Measurements from ENCODE around the gene OR10A4.
"Not testable (repeated sequence)": the region's sequence is repeated elsewhere in the genome, so short reads cannot be mapped to it uniquely, and the experiment has no call there.

OR10A4 gene, protein sequence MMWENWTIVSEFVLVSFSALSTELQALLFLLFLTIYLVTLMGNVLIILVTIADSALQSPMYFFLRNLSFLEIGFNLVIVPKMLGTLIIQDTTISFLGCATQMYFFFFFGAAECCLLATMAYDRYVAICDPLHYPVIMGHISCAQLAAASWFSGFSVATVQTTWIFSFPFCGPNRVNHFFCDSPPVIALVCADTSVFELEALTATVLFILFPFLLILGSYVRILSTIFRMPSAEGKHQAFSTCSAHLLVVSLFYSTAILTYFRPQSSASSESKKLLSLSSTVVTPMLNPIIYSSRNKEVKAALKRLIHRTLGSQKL

DNA sequence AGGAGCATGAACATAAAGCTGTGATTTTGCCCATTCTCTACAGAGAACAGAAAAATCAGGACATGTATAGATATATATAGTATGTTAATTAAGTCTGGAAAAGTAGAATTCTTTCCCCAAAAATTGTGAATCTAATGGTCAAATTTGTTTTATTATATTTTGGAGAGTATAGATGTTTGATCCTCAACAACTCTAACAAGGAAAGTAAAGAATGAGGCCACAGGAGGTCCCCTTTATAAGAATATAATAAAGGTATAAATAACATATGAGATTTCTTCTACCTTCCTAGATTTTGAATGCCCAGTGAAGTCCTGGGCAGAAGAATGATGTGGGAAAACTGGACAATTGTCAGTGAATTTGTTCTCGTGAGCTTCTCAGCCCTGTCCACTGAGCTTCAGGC lies at the start of gene OR10A4:
Gene OR10A4 (plus strand): TSS at position 301 of the 400 bp plus-strand sequence. CDS start 23 bp downstream, at position 324.
- DNase-seq (ENCODE audit: low read depth): no peak

DNA sequence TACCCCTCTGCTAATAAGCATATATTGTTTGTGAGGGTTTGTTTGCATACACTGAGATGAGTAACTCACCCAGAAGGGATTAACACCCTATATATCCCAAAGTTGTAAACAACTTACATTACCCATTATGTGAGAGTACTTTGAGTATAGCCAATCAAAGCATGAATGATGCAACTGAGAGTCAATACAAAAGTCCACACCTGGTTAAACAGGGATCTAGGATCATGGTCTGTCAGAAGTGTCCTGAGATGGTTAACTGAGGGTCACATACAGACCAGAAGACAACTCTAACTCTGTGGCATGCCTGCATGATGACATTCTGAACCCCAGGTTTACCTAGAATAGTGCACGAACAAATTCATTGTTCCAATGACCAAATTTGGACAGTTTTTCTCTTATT lies 48.3 kb upstream of the OR10A4 start:
- DNase-seq (ENCODE audit: low read depth): no peak

DNA sequence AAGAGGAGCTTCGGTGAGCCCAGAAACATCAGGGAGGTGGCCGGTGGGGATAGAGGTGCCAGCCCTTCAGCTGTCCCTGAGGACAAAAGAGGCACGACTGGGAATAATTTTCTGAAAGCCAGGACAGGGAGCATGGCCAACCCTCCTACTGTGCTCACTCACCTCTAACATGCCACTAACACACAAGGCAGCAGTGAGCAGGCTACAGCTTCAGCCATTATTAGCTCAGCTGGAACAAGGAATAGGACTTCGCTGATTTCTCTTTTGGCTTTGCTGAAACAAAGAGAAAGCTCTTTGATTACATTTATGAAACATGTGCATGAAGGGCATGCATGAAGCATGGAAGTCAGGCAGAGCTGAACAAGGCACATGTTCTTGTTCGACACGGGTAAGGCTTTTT lies 43.1 kb upstream of the OR10A4 start:
- DNase-seq (ENCODE audit: low read depth): no peak

DNA sequence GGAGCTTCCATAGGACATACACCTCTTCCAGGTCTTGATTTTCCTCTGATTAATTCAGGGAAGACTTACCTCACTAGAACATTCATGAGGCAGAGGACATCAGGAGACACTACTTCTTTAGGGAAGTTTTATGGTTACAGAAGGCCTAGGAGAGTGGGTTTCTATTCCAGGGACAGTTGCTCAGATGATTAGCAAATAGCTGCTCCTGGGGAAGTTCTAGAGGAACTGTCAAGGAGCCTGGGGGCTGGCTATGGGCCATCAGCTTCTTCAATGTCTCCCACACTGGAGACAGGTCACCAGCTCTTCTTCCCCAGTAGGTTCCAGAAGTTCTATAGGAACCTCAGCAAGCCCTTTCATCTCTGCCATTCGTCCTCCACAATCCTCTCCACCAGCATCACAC lies 42.4 kb upstream of the OR10A4 start:
- no peak for DNase-seq (ENCODE audit: low read depth)

DNA sequence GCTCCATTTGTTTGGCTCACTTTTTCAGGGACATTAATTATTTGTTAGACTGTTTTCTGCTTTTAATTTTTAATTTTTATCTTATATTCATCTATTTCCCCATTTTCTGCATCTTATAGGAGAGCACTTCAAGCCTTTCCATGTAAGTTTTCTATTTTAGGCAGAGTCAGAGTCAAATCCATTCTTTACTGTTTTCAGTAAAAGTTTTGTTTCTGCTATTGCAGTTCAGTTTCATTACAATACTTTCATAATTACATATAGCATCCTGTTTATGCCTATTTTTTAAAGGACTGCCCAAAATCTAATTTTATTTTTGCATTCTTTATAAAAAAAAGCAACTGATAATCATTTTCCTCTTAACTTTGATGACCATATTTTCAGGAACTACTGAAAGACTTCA lies 34.7 kb upstream of the OR10A4 start:
- DNase-seq (ENCODE audit: low read depth): no peak

DNA sequence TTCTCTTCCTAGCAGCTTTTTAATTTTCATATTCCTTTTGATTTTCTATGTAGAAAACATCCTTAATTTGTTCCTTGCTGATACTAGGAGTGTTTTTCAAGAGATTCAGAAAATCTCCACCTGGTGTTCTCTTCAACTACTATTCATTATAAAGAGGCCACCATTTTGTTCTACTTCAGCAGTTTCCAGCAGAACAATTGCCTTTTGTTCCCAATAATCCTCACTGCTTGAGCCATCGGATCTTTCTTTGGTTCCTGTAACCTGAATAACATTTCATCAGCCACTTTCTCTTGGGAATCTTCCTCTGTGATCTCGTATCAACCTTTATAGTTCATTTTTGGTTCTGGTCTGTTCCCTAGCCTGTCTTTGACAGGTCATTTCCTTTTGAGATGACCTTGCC lies 32.8 kb upstream of the OR10A4 start:
- no peak for DNase-seq (ENCODE audit: low read depth)

DNA sequence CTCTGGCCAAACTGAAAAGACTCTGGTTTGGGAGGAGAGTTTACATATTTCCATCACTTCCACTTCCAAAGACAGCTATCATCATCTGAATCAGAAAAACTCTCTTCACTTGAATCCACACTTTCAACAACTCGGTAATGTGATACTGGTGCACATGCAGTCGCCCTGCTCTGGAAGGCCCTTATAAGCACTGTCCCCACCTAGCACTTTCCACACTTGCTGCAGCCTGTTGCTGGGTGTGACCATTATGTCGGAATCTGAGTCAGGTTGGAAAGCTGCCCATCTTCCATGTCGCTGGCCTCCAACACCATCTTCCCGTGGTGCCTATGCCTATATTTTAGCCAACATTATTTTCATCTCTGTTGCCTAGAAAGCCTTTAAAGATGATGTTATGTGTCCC lies 32.1 kb upstream of the OR10A4 start:
- DNase-seq (ENCODE audit: low read depth): no peak

DNA sequence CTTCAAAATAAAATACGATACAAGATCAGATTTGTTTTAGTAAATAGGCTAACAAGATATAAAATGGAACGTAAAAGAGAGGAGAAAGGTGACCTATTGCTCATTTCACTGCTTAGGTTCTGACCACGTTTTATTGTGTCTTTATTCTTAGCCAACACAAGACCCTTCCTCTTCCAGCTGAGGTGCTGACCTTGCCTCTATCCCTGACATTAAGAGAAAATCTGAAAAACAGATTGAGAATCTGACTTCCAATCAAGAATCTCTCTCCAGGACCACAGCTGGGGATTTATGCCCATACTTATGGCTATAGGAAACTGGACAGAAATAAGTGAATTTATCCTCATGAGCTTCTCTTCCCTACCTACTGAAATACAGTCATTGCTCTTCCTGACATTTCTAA lies 31.0 kb upstream of the OR10A4 start, which contains the start of gene OR10A5:
Gene OR10A5 (plus strand): TSS at position 301 of the 400 bp plus-strand sequence. CDS start 0 bp downstream, at position 301.
- DNase-seq (ENCODE audit: low read depth): no peak

DNA sequence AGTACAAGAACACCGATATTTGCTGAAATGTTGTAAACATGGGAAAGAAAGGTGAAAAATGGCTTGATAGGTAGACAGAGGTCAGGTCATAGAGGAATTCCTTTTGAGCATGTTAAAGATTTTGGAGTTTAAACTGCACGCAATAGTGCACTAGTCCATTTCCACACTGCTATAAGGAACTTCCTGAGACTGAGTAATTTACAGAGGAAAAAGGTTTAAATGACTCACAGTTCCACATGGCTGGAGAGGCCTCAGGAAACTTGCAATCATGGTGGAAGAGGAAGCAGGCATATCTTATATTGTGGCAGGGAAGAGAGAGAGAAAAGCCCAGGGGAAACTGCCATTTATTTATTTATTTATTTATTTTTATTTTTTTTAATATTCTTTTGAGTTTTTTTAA lies 25.9 kb upstream of the OR10A4 start:
- no peak for DNase-seq (ENCODE audit: low read depth)

DNA sequence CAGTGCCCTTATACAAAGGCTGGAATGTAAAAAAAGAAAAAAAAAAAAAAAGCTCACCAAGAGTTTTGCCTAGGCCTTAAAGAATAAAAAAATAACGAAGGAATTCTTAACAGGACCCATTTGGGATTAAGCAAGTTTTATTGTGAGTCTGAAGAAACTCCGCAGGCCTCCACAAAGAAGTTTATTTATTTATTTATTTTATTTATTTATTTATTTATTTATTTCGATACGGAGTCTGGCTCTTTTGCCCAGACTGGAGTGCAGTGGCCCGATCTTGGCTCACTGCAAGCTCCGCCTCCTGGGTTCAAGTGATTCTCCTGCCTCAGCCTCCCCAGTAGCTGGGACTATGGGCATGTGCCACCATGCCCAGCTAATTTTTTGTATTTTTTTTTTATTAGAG lies 21.6 kb upstream of the OR10A4 start:
- not testable (repeated sequence) for DNase-seq (ENCODE audit: low read depth)

DNA sequence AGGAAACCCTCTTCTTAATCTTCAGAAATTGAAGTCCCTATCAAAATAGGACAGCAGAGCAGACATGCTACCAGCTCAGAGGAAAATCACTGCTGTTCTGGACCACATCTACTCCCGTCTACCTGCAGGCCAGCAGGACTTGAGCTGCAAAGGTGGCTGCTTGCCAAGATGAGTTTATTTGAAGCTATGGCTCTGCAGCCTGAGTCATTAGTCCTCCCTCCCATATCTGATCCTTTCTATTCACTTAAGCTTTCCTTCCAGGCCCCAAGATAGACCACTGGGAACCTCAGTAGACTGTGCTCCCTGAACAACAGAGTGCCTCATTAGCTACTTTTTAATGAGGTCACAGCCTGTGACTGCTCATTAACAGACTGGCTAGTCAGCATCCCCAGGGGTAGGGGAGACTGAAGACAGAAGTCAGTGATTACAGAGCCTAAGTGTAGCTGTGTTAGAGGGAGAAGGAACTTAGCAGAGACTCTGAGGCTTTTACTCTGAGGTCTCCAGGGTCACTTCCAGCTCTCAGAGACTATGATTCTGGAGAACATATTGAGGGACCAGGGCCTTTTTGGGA lies 20.4 kb upstream of the OR10A4 start:
- DNase-seq (ENCODE audit: low read depth): no peak

DNA sequence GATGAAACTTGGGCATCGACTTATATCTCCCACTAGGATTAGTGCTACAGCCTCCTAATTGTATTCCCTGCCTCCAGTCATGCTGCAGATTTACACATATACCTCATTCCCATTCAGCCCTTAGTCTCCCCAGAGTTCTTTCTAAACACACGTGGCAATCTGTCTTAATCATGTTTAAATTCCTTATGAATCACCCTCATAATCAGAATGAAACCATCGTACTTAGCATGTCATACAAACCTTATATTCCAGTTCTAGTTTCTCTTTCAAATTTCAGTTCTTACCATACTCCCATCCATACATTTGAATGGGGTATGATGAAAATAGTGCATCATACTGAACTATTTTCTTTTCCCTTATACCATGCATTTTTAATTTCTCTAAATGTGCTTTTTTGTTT lies 19.6 kb upstream of the OR10A4 start:
- no peak for DNase-seq (ENCODE audit: low read depth)

DNA sequence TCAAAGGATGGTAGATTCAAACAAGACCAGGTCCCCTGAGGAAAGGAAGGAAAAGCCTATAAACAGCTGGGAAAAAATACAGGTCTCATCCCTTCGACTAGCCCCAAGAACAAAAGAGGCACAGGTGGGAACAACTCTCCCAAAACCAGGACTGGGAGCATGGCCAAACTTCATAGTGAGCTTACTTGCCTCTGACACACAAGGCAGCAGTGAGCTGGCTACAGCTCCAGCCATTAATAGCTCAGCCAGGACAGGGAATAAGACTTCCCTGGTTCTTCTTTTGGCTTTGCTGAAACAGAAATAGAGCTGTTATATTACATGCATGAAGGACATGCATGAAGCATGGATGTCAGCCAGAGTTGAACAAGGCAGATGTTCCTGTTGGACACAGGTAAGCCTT lies 13.5 kb upstream of the OR10A4 start, which contains the start of gene OR10A2:
Gene OR10A2 (plus strand): TSS at position 97 of the 400 bp plus-strand sequence. CDS start 6,698 bp downstream, outside the sequence.
- no peak for DNase-seq (ENCODE audit: low read depth)

DNA sequence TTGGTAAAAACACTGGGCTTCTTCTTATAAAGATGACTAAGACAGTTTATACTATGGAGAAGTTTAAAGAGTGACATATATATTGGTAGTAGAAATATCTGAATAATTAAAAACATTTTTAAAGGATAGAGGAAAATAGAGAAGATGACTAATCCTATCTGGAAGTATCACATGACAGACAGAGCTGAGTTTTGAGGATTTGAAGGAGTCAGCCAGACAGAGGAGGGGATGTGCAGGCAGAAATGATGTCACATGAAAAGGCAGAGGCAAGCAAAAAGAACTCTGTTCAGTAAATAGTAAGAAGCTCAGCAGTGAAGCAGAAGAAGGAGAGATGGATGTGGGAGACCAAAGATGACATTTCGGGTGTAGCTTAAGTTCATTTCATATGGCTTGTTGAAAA lies 12.0 kb upstream of the OR10A4 start:
- no peak for DNase-seq (ENCODE audit: low read depth)

DNA sequence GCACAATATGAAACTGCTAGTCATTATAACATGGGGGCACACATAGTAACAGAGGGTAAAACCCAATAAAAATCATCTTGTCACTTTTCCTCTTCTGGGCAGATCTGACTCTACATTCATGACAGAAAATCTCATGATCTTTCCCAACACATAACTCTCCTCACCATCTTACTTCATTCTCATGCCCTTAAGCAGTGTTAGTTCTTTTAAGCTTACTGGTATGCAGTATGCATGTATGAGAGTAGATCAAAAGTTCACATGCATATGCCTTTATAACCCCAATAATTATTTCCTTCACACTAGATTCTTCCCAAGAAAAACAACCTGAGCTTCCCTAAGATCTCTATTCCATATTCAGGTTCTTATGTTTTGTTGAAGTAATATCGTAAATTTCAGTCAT lies 5.1 kb upstream of the OR10A4 start:
- no peak for DNase-seq (ENCODE audit: low read depth)

DNA sequence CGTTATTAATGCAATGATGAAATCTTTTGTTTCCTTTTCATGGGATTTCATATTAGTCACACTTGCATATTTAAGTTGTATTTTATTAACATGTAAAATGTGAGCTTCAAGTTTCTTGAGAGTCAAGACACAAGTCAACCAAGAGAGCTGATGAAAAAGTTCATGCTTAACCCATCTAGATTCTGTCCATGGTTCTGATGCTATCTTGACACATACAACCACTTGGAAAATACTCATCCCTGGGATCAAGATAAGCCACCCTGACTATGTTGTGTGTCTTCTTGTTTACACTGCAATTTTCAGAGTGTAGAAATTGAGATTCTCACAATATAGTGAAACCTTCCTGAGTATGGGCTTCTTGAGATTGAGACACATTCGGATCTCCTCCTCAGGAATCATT lies 664 bp upstream of the OR10A4 start:
- DNase-seq (ENCODE audit: low read depth): no peak

DNA sequence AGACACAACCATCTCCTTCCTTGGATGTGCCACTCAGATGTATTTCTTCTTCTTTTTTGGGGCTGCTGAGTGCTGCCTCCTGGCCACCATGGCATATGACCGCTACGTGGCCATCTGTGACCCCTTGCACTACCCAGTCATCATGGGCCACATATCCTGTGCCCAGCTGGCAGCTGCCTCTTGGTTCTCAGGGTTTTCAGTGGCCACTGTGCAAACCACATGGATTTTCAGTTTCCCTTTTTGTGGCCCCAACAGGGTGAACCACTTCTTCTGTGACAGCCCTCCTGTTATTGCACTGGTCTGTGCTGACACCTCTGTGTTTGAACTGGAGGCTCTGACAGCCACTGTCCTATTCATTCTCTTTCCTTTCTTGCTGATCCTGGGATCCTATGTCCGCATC lies 489 bp downstream of the OR10A4 start:
- DNase-seq (ENCODE audit: low read depth): no peak

DNA sequence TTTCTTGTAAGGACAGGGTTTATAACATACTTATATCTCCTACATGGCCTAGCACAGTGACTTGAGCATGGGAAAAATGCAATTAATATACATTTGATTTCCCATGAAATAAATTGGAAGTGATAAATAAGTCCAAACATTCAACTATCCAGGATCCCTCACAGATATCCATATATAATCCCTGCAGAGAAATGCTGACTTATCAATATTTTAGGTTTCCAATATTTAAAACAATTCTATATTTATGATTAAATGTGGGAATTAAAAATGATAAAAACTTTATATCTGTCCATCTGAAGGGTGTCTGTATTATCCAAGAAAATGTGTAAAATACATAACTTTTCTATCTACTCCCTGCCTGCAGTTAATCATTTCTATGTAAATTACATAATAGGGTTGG lies 6.3 kb downstream of the OR10A4 start:
- DNase-seq (ENCODE audit: low read depth): no peak

DNA sequence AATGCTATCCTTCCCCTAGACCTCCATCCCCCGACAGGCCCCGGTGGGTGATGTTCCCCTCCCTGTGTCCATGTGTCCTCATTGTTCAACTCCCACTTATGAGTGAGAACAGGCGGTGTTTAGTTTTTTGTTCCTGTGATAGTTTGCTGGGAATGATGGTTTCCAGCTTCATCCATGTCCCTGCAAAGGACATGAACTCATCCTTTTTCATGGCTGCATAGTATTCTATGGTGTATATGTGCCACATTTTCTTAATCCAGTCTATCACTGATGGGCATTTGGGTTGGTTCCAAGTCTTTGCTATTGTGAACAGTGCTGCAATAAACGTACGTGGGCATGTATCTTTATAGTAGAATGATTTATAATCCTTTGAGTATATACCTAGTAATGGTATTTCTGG lies 11.3 kb downstream of the OR10A4 start:
- DNase-seq (ENCODE audit: low read depth): not testable (repeated sequence)

DNA sequence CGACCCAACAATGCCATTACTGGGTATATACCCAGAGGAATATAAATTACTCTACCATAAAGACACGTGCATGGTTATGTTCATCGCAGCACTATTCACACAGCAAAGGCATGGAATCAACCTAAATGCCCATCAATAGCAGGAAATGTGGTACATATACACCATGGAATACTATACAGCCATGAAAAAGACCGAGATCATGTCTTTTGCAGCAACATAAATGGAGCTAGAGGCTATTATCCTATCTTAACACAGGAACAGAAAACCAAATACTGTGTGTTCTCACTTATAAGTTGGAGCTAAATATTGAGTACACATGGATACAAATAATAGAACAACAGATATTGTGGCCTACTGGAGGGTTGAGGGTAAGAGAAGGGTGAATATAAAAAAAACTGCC lies 12.4 kb downstream of the OR10A4 start:
- no peak for DNase-seq (ENCODE audit: low read depth)

DNA sequence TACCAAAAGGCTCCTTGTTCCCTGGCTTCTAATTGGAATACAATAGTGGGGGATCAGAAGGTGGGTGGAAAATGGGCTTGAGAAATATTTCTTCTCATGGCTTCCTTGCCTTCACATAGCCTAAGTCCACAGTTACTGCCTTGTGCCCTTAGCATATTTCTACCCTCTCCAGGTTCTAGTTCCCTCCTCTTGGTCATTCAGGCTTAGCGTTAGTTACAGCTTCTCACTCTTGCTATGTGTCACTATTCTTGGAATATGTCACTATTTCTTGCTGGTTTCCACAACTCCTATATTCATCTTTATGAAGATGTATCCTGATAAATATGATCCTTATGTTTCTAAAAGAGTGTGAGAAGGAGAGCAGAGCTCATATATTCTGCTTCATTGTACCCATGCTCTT lies 13.4 kb downstream of the OR10A4 start:
- no peak for DNase-seq (ENCODE audit: low read depth)

DNA sequence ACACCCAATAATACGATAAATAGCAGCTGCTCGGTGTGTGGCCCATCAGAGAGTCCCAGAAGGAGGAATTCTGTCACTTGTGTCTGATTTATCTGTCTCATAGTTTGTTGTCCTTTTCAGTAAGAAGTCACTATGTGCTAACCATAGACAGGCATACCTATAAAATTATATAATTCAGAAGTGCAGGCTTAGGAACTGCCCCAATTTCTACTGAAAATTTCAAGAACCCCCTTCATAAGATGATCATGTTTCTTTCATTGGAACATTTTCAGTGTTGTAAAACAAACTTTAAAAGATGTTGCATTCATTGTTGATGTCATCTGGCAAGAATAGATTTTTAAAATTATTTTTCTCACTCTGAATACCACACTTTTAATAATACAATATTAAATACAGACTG lies 16.0 kb downstream of the OR10A4 start, which contains the start of gene OR2D2:
Gene OR2D2 (minus strand): TSS at position 101 of the 400 bp plus-strand sequence. CDS start 0 bp downstream, at position 101.
- DNase-seq (ENCODE audit: low read depth): no peak

DNA sequence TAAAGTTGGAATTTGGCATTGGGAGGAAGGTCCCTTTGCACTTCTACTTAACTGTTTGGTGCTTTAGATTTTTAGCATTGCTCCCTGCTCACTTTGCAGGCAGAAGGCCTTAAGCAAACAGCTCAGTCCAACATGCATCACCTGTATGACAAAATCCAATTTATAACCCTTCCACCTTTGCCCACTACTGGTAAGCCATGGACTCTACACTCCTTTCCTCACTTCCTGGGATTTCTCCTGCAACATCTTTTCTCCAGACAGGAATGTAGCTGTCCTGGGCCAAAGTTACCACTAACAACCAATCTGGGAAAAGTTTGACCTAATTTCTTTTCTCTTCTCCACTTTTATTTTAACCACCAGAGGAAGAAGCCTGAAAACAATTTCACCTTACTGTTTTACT lies 17.7 kb downstream of the OR10A4 start:
- DNase-seq (ENCODE audit: low read depth): no peak

DNA sequence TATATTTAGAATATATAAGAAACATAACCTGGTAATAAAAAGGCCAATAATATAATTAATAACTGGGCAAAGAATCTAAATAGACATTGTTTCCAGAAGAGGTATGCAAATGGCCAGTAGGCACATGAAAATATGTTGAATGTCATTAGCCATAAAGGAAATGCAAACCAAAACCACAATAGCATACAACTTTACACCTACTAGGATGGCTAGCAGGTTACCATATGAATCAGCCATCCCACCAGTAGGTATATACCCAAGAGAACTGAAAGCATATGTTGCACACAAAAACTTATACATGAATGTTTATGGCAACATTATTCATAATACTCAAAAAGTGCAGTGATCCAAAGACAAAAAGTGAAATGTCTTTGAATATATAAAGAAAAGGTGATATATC lies 18.6 kb downstream of the OR10A4 start:
- DNase-seq (ENCODE audit: low read depth): no peak

All from fibroblast of the conjunctiva (primary cell).